ENCODE data around the gene DNMBP. TPM values are rescaled to one million over a fixed set of nuclear protein-coding genes. Genes with fewer than 3 reads are reported as not detected.

The DNMBP gene
- total and polyA plus RNA-seq, 2 experiments from 2014 or later = 13.6 to 22.9 TPM

- Histone ChIP-seq H3K36me3 (no peaks in the 10 kb centered on the region), H3K27ac (no peak overlapping the region), H3K4me3 (no peak overlapping the region), H3K27me3 (no peaks in the 10 kb centered on the region), H3K9me3 (ENCODE audit: low read depth) (no peaks in the 10 kb centered on the region), H3K4me1 (ENCODE audit: low read depth) (peaks cover 16% of the 10 kb centered on the region)
- TF ChIP-seq, protein P1, sequence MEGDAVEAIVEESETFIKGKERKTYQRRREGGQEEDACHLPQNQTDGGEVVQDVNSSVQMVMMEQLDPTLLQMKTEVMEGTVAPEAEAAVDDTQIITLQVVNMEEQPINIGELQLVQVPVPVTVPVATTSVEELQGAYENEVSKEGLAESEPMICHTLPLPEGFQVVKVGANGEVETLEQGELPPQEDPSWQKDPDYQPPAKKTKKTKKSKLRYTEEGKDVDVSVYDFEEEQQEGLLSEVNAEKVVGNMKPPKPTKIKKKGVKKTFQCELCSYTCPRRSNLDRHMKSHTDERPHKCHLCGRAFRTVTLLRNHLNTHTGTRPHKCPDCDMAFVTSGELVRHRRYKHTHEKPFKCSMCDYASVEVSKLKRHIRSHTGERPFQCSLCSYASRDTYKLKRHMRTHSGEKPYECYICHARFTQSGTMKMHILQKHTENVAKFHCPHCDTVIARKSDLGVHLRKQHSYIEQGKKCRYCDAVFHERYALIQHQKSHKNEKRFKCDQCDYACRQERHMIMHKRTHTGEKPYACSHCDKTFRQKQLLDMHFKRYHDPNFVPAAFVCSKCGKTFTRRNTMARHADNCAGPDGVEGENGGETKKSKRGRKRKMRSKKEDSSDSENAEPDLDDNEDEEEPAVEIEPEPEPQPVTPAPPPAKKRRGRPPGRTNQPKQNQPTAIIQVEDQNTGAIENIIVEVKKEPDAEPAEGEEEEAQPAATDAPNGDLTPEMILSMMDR (IDR thresholded peaks at IDR 0.05; ENCODE audit: low read depth, low read length) = no peak
- DNase-seq (ENCODE audit: low read depth in 1 of 2, low spot score in 1 of 2) = no peak
These were observed 89.3 kb downstream of the DNMBP start for GRCh38 chr10:99920486-99920885.

- no peaks in the 10 kb centered on the region for H3K36me3 ChIP-seq
- DNase-seq (ENCODE audit: low read depth in 1 of 2, low spot score in 1 of 2) = peak; percentile 78 to 87
These were observed 91.6 kb downstream of the DNMBP start for GRCh38 chr10:99917963-99918825.

DNA sequence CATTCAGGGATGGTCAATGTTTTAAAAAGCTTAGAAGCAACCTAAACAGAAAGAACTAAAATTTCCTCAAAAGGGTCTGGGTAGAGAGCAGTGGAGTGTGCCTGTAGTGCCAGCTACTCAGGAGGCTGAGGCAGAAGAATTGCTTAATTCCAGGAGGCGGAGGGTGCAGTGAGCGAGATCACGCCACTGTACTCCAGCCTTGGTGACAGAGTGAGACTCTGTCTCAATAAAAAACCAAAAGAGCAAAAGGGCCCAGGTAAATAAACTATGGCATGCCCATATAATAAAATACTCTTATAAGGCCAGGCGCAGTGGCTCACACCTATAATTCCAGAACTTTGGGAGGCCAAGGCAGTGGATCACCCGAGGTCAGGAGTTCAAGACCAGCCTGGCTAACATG, 93.0 kb downstream of the DNMBP start:
- TF ChIP-seq, protein P1 (IDR thresholded peaks at IDR 0.05; ENCODE audit: low read depth, low read length) = no peak
- Histone ChIP-seq H3K36me3 (no peaks in the 10 kb centered on the region), H3K27me3 (no peaks in the 10 kb centered on the region), H3K4me1 (ENCODE audit: low read depth) (peaks cover 18% of the 10 kb centered on the region), H3K9me3 (ENCODE audit: low read depth) (no peaks in the 10 kb centered on the region), H3K27ac (no peak overlapping the region), H3K4me3 (no peak overlapping the region)
- DNase-seq (ENCODE audit: low read depth in 1 of 2, low spot score in 1 of 2) = no peak

More at GRCh38 chr10:99917963-99918825, 91.6 kb downstream of the DNMBP start:
- Histone ChIP-seq H3K9me3 (ENCODE audit: low read depth) (no peaks in the 10 kb centered on the region), H3K4me3 (peak overlapping the region; percentile 32), H3K4me1 (ENCODE audit: low read depth) (peaks cover 9% of the 10 kb centered on the region), H3K27me3 (no peaks in the 10 kb centered on the region), H3K27ac (peak overlapping the region; percentile 97)
- TF ChIP-seq, protein P1 (IDR thresholded peaks at IDR 0.05; ENCODE audit: low read depth, low read length) = no peak

DNA sequence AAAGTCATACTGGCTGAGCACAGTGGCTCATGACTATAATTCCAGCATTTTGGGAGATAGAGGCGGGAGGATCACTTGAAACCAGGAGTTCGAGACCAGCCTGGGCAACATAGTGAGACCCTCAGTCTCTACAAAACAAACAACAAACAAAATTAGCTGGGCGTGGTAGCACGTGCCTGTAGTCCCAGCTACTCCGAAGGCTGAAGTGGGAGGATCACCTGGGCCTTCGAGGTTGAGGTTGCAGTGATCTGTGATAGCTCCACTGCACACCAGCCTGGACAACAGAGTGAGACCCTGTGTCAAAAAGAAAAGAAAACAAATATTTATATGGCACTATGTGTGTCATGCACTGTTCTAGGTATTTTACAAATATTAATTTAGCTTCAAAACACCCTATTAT, 94.3 kb downstream of the DNMBP start:
- Histone ChIP-seq H3K9me3 (ENCODE audit: low read depth) (no peaks in the 10 kb centered on the region), H3K4me3 (no peak overlapping the region), H3K36me3 (no peaks in the 10 kb centered on the region), H3K27me3 (no peaks in the 10 kb centered on the region), H3K27ac (no peak overlapping the region), H3K4me1 (ENCODE audit: low read depth) (peaks cover 24% of the 10 kb centered on the region)
- no peak for DNase-seq (ENCODE audit: low read depth in 1 of 2, low spot score in 1 of 2)
- TF ChIP-seq, protein P1 (IDR thresholded peaks at IDR 0.05; ENCODE audit: low read depth, low read length) = no peak

DNA sequence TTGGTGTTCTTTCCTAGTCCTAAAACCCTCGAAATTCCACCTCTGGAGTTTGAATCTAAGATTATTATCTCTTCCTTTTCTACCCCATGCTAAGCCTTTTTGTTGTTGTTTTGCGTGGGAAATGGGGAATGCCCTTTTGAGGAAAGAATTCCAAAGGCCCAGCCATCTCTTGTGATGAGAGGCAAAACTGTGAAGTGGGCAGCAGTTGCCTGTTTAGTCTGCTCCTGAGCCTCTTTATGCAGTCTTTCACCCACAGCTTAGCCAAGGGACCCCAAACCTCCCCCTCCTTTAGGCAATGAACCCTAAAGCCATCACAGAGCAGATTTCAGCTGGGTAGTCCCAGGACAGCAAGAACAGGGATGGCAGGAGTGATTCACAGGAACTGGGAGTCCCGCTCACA, 95.5 kb downstream of the DNMBP start:
- H3K4me1 ChIP-seq (ENCODE audit: low read depth) = peaks cover 24% of the 10 kb centered on the region
- H3K4me3 ChIP-seq = peak overlapping the region; percentile 58
- no peaks in the 10 kb centered on the region for H3K27me3 ChIP-seq
- no peaks in the 10 kb centered on the region for H3K9me3 ChIP-seq (ENCODE audit: low read depth)
- no peak for DNase-seq (ENCODE audit: low read depth in 1 of 2, low spot score in 1 of 2)
- TF ChIP-seq, protein P1 (IDR thresholded peaks at IDR 0.05; ENCODE audit: low read depth, low read length) = no peak
- peak overlapping the region; percentile 94 for H3K27ac ChIP-seq
- H3K36me3 ChIP-seq = no peaks in the 10 kb centered on the region

All from cardiac muscle cell (in vitro differentiated cells and primary cell).